Lower leg skin (tissue), 4 donors: ENCODE results near the gene NFIA. TPM values are rescaled to one million over a fixed set of nuclear protein-coding genes. Genes with fewer than 3 reads are reported as not detected.

Experiments used
- DNase-seq, 2 donors: peaks; one replicate each; pipeline ENCODE4 v3.0.0-alpha.2; 2019; ENCODE audit warnings: low spot score in 2 of 2
- H3K4me3 ChIP-seq: fragments of 200-600 bp; sonication (generic); 2 replicates; pipeline ENCODE4 v1.5.1; 2017; ENCODE audit warnings: mild to moderate bottlenecking, low read depth; ENCODE audit not compliant: poor library complexity, severe bottlenecking
- POLR2A ChIP-seq, 2 donors: fragments of 450-650 bp; IDR thresholded peaks; one replicate each; pipeline ENCODE4 v1.6.1; 2016 to 2017; ENCODE audit warnings: antibody characterized with exemption in 2 of 2, mild to moderate bottlenecking in 1 of 2, moderate library complexity in 1 of 2
- WGBS, 2 donors: methylation state at CpG; one replicate each; pipeline ENCODE4 v1.1.5; 2018; 5-methylcytosine and 5-hydroxymethylcytosine counted together
- intact Hi-C: fragments of 100-400 bp; cut with DNase I; formaldehyde crosslinking; loops from one replicate; pipeline ENCODE4 v1.15.0; 2023; ENCODE audit warnings: low total_unique reads
- total RNA-seq, 4 donors: library from RNA; depleted of rRNA; stranded (reverse); fragments of >200 nt; gene quantifications; one replicate each; pipeline ENCODE4 v1.1.0, GENCODE V29; 2016
- TF ChIP-seq, protein P1 (sequence below), 3 donors: fragments of 450-650 bp; IDR thresholded peaks; one replicate each; pipeline ENCODE4 v1.5.1; 2016; ENCODE audit warnings: antibody characterized with exemption in 3 of 3, mild to moderate bottlenecking in 3 of 3, moderate library complexity in 2 of 3

Gene NFIA
- total RNA-seq, 4 donors from 2014 or later, result 26.0 to 32.5 (median 30.3) TPM

- no peak for TF ChIP-seq POLR2A (IDR thresholded peaks at IDR 0.05)
- TF ChIP-seq, protein P1, sequence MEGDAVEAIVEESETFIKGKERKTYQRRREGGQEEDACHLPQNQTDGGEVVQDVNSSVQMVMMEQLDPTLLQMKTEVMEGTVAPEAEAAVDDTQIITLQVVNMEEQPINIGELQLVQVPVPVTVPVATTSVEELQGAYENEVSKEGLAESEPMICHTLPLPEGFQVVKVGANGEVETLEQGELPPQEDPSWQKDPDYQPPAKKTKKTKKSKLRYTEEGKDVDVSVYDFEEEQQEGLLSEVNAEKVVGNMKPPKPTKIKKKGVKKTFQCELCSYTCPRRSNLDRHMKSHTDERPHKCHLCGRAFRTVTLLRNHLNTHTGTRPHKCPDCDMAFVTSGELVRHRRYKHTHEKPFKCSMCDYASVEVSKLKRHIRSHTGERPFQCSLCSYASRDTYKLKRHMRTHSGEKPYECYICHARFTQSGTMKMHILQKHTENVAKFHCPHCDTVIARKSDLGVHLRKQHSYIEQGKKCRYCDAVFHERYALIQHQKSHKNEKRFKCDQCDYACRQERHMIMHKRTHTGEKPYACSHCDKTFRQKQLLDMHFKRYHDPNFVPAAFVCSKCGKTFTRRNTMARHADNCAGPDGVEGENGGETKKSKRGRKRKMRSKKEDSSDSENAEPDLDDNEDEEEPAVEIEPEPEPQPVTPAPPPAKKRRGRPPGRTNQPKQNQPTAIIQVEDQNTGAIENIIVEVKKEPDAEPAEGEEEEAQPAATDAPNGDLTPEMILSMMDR (IDR thresholded peaks at IDR 0.05), result no peak
Observed at GRCh38 chr1:61487801-61488200, 405.4 kb downstream of the NFIA start.

DNA sequence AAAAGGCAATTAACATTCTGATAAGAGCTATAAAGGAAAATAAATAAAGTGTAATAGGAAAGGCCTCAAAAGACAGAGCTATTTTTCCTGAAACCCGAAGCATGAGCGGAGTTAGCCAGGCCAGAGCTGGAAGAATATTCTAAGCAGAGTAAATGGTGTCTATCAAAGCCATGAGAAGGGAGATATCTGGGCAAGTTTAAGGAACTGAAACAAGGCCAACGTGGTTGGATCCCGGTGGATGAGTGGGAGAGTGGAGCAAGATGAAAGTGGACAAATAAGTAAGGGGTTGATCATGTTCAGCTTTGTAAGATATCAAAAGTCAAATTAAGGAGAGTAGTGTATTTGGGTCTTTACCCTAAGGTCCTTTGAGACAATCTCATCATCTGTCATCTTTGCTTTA, 408.6 kb downstream of the NFIA start:
- 66 to 75% methylated on average over 4 of the region's 4 CpGs for WGBS, 2 donors
- H3K4me3 ChIP-seq, result no peak overlapping the region
- DNase-seq, result no peak
- no peak for TF ChIP-seq POLR2A (IDR thresholded peaks at IDR 0.05)
- TF ChIP-seq, protein P1 (IDR thresholded peaks at IDR 0.05), result no peak
- intact Hi-C loops, result no loop called here

More at GRCh38 chr1:61487801-61488200, 405.4 kb downstream of the NFIA start:
- 68 to 70% methylated on average over 6 of the region's 6 CpGs for WGBS, 2 donors
- no peak overlapping the region for H3K4me3 ChIP-seq
- intact Hi-C loops, result no loop called here
- DNase-seq, result no peak

- intact Hi-C loops, result no loop called here
- TF ChIP-seq, protein P1 (IDR thresholded peaks at IDR 0.05), result no peak
- TF ChIP-seq POLR2A (IDR thresholded peaks at IDR 0.05), result no peak
- WGBS, 2 donors, result 58 to 63% methylated on average over 4 of the region's 4 CpGs
- DNase-seq, result no peak
- no peak overlapping the region for H3K4me3 ChIP-seq
Observed at GRCh38 chr1:61491497-61491896, 409.1 kb downstream of the NFIA start.

DNA sequence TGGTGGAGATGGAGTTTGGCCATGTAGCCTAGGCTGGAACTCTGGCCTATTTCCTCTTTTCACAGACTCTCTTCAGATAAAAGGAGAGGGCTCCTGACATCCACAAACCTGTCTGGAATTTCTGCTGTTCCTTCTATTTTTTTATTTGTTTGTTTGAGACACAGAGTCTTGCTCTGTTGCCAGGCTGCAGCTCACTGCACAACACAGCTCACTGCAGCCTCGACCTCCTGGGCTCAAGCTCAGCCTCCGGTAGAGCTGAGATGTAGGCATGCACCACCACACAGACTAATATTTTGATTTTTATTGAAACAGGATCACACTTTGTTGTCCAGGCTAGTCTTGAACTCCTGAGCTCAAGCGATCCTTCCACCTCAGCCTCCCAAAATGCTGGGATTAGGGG, 411.6 kb downstream of the NFIA start:
- DNase-seq, result no peak
- TF ChIP-seq POLR2A (IDR thresholded peaks at IDR 0.05), result no peak
- TF ChIP-seq, protein P1 (IDR thresholded peaks at IDR 0.05), result no peak
- no peak overlapping the region for H3K4me3 ChIP-seq
- intact Hi-C loops, result no loop called here
- 85 to 89% methylated on average over 3 of the region's 3 CpGs for WGBS, 2 donors

DNA sequence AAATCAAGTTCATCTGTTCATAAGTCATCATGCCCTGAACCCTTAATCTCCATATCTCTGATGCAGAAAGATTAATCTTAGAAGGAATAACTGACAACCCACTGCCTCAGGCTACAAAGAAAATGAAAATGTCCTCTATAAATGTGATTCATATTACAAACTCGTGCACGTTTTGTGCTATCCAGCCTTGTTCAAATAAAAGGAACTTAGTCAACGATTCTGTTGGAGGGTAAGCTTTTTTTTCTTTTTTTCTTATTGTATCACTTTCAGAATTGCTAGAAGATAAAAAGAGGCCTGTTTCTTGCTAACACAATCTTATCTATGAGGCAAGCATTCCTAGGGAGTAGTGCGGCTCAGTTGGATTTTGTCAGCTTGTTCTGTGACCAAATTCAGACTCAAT, 414.1 kb downstream of the NFIA start:
- no peak overlapping the region for H3K4me3 ChIP-seq
- DNase-seq, result no peak
- intact Hi-C loops, result no loop called here
- TF ChIP-seq POLR2A (IDR thresholded peaks at IDR 0.05), result no peak
- TF ChIP-seq, protein P1 (IDR thresholded peaks at IDR 0.05), result no peak
- 49 to 54% methylated on average over 4 of the region's 4 CpGs for WGBS, 2 donors

DNA sequence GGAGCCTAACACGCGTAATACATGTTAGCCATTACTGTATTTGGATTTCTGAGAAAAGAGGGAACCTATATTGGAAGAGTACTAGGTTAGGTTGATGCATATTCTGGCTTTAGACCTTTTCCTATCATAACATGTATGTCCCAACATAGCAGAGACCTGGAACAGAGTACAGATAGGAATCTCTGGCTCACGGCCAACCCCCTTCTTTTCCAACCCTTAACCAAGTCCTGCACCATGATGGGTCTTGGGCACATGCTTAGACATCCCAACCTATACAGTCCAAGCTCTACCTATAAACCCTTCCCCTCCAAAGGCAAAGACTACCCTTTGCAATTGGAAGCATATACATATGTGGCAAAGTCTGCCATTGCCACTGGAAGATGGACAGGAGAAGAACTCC, 414.7 kb downstream of the NFIA start:
- intact Hi-C loops, result no loop called here
- 84 to 85% methylated on average over 3 of the region's 3 CpGs for WGBS, 2 donors
- TF ChIP-seq, protein P1 (IDR thresholded peaks at IDR 0.05), result no peak
- no peak for TF ChIP-seq POLR2A (IDR thresholded peaks at IDR 0.05)
- no peak overlapping the region for H3K4me3 ChIP-seq
- DNase-seq, result no peak
